Activated CD8-positive, alpha-beta memory T cell treated with anti-CD3 and anti-CD28 coated beads, Interleukin-2, amount 50 U/mL, for 24 hours (primary cell): ENCODE measurements around the gene CFHR1.

ENCODE experiments used
- DNase-seq: peaks from one replicate; pipeline ENCODE4 v3.0.0-alpha.2; 2020; ENCODE audit errors: extremely low read depth

CFHR1 gene

GRCh38 chr1:196877964-196878363, 58.4 kb downstream of the CFHR1 start:
- DNase-seq, result no peak
